Brain microvascular endothelial cell (primary cell): ENCODE measurements around the gene PLEKHG1.

Experiments
- DNase-seq: peaks from one replicate; pipeline ENCODE4 v3.0.0-alpha.2; 2020
- H3K27ac ChIP-seq: fragments of 250-450 bp; sonication (Bioruptor Pico); 2 replicates; pipeline ENCODE4 v1.5.1; 2020; ENCODE audit warnings: mild to moderate bottlenecking, moderate library complexity
- H3K27me3 ChIP-seq: fragments of 250-450 bp; sonication (Bioruptor Pico); replicated peaks from 2 replicates; pipeline ENCODE4 v1.5.1; 2020; ENCODE audit warnings: mild to moderate bottlenecking
- H3K36me3 ChIP-seq: fragments of 250-450 bp; sonication (Bioruptor Pico); replicated peaks from 2 replicates; pipeline ENCODE4 v1.5.1; 2020; ENCODE audit warnings: mild to moderate bottlenecking
- H3K4me3 ChIP-seq: 2 replicates; pipeline ENCODE4 v1.5.1; 2011; ENCODE audit warnings: low read depth, mild to moderate bottlenecking, control low read depth, low read length, moderate library complexity
- CTCF ChIP-seq: IDR thresholded peaks from 2 replicates; pipeline ENCODE4 v1.5.1; 2011; ENCODE audit warnings: low read depth, mild to moderate bottlenecking, moderate library complexity, low read length, control low read depth, inconsistent platforms; ENCODE audit errors: missing control alignments
- in situ Hi-C: cut with HindIII; loops from 2 replicates; pipeline ENCODE4 v1.10.0; 2017; ENCODE audit warnings: low sequenced_read_pairs, low pct_ligation_motif_present

PLEKHG1 gene

GRCh38 chr6:150638267-150638666 lies 38.6 kb downstream of the PLEKHG1 start:
- Histone ChIP-seq H3K4me3 (no peak overlapping the region), H3K27me3 (no peaks in the 10 kb centered on the region), H3K36me3 (no peaks in the 10 kb centered on the region), H3K27ac (no peak overlapping the region)
- DNase-seq: no peak
- in situ Hi-C loops: no loop called here
- TF ChIP-seq CTCF: no peak

- TF ChIP-seq CTCF: no peak
- Histone ChIP-seq H3K27ac (no peak overlapping the region), H3K36me3 (no peaks in the 10 kb centered on the region), H3K27me3 (no peaks in the 10 kb centered on the region), H3K4me3 (no peak overlapping the region)
- in situ Hi-C loops: no loop called here
- DNase-seq: no peak
Measured at GRCh38 chr6:150638765-150639164, 39.1 kb downstream of the PLEKHG1 start.

GRCh38 chr6:150639823-150640331 lies 40.2 kb downstream of the PLEKHG1 start:
- Histone ChIP-seq H3K36me3 (no peaks in the 10 kb centered on the region), H3K4me3 (no peak overlapping the region), H3K27ac (no peak overlapping the region), H3K27me3 (no peaks in the 10 kb centered on the region)
- in situ Hi-C loops: no loop called here
- DNase-seq: no peak
- TF ChIP-seq CTCF: no peak

GRCh38 chr6:150640556-150641209 lies 41.0 kb downstream of the PLEKHG1 start:
- H3K4me3 ChIP-seq: no peak overlapping the region
- no peak for TF ChIP-seq CTCF
- in situ Hi-C loops: no loop called here
- H3K27me3 ChIP-seq: no peaks in the 10 kb centered on the region
- no peak overlapping the region for H3K27ac ChIP-seq
- DNase-seq: no peak
- H3K36me3 ChIP-seq: no peaks in the 10 kb centered on the region

GRCh38 chr6:150641398-150642139 lies 41.9 kb downstream of the PLEKHG1 start:
- no peak for DNase-seq
- in situ Hi-C loops: no loop called here
- TF ChIP-seq CTCF: no peak
- Histone ChIP-seq H3K27me3 (no peaks in the 10 kb centered on the region), H3K4me3 (no peak overlapping the region), H3K27ac (no peak overlapping the region), H3K36me3 (no peaks in the 10 kb centered on the region)
